GM23338 (cell line): ENCODE results near the gene COL9A3. TPM values are rescaled to one million over a fixed set of nuclear protein-coding genes. Genes with fewer than 3 reads are reported as not detected.
"Not testable (repeated sequence)": the region's sequence is repeated elsewhere in the genome, so short reads cannot be mapped to it uniquely, and the experiment has no call there.

ENCODE experiments used
- ATAC-seq: fragments of 200-7000 bp; cut with Tn5 transposase; 3 replicates; pipeline ENCODE4 v1.9.1; 2020
- DNase-seq: peaks from one replicate; pipeline ENCODE4 v3.0.0-alpha.2; 2015; ENCODE audit warnings: low spot score
- H2AFZ ChIP-seq: fragments of 200-600 bp; sonication (generic); 2 replicates; pipeline ENCODE4 v1.8.0; 2016; ENCODE audit warnings: antibody characterized with exemption, mild to moderate bottlenecking, moderate library complexity
- H3F3A ChIP-seq: fragments of 200-600 bp; sonication (generic); replicated peaks from 2 replicates; pipeline ENCODE4 v1.8.0; 2017; ENCODE audit warnings: antibody characterized with exemption, mixed run types, low read depth
- H3K27ac ChIP-seq: fragments of 200-600 bp; sonication (generic); 2 replicates; pipeline ENCODE4 v1.6.1; 2016; ENCODE audit warnings: low read depth
- H3K27me3 ChIP-seq: fragments of 200-600 bp; sonication (generic); 2 replicates; pipeline ENCODE4 v1.8.0; 2016; ENCODE audit warnings: mild to moderate bottlenecking, mixed run types, moderate library complexity; ENCODE audit not compliant: insufficient read depth
- H3K36me3 ChIP-seq: fragments of 200-600 bp; sonication (generic); 2 replicates; pipeline ENCODE4 v1.8.0; 2016; ENCODE audit warnings: mild to moderate bottlenecking; ENCODE audit not compliant: insufficient read depth
- H3K4me1 ChIP-seq: fragments of 200-600 bp; sonication (generic); 2 replicates; pipeline ENCODE4 v1.8.0; 2016; ENCODE audit warnings: mild to moderate bottlenecking, moderate library complexity; ENCODE audit not compliant: insufficient read depth
- H3K4me2 ChIP-seq: fragments of 200-600 bp; sonication (generic); 2 replicates; pipeline ENCODE4 v1.7.1; 2017; ENCODE audit warnings: mixed run types
- H3K4me3 ChIP-seq: fragments of 200-600 bp; sonication (generic); 2 replicates; pipeline ENCODE4 v1.6.1; 2016; ENCODE audit warnings: mixed run types
- H3K79me2 ChIP-seq: fragments of 200-600 bp; sonication (generic); replicated peaks from 2 replicates; pipeline ENCODE4 v1.8.0; 2017; ENCODE audit warnings: mild to moderate bottlenecking; ENCODE audit not compliant: insufficient read depth
- H3K9me2 ChIP-seq: fragments of 200-600 bp; sonication (generic); 2 replicates; pipeline ENCODE4 v1.8.0; 2017; ENCODE audit not compliant: insufficient read depth
- H4K20me1 ChIP-seq: fragments of 200-600 bp; sonication (generic); replicated peaks from 2 replicates; pipeline ENCODE4 v1.8.0; 2017; ENCODE audit warnings: mild to moderate bottlenecking; ENCODE audit not compliant: insufficient read depth
- H3K27ac Mint-ChIP-seq: 2 replicates; pipeline ENCODE4 v1.8.0; 2020; ENCODE audit warnings: inconsistent platforms, mild to moderate bottlenecking, moderate library complexity, mixed read lengths
- H3K27me3 Mint-ChIP-seq: 3 replicates; pipeline ENCODE4 v1.8.0; 2022; ENCODE audit warnings: low read depth, mild to moderate bottlenecking, moderate library complexity, mixed read lengths, inconsistent platforms; ENCODE audit not compliant: insufficient read depth, poor library complexity
- H3K36me3 Mint-ChIP-seq: 3 replicates; pipeline ENCODE4 v1.8.0; 2021; ENCODE audit warnings: low read depth, mild to moderate bottlenecking, inconsistent platforms, moderate library complexity, mixed read lengths
- H3K4me1 Mint-ChIP-seq: 3 replicates; pipeline ENCODE4 v1.8.0; 2020; ENCODE audit warnings: mild to moderate bottlenecking, inconsistent platforms, mixed read lengths
- H3K4me3 Mint-ChIP-seq: 3 replicates; pipeline ENCODE4 v1.8.0; 2021; ENCODE audit warnings: moderate library complexity, mild to moderate bottlenecking, inconsistent platforms, mixed read lengths
- H3K9me3 Mint-ChIP-seq: 3 replicates; pipeline ENCODE4 v1.8.0; 2020; ENCODE audit warnings: moderate library complexity, mild to moderate bottlenecking, inconsistent platforms, mixed read lengths
- EZH2 ChIP-seq: fragments of 200-600 bp; sonication (generic); IDR thresholded peaks from one replicate; pipeline ENCODE4 v1.8.0; 2017; ENCODE audit warnings: antibody characterized with exemption, mild to moderate bottlenecking, low read depth; ENCODE audit not compliant: unreplicated experiment
- EZH2phosphoT487 ChIP-seq: fragments of 200-600 bp; sonication (generic); IDR thresholded peaks from one replicate; pipeline ENCODE4 v1.8.1; 2018; ENCODE audit warnings: antibody characterized with exemption; ENCODE audit not compliant: unreplicated experiment
- POLR2AphosphoS5 ChIP-seq: IDR thresholded peaks from 2 replicates; pipeline ENCODE4 v1.6.1; 2016; ENCODE audit warnings: antibody characterized with exemption, low read depth
- REST ChIP-seq: IDR thresholded peaks from one replicate; pipeline ENCODE4 v1.6.1; 2018; ENCODE audit warnings: antibody characterized with exemption; ENCODE audit not compliant: unreplicated experiment
- STAT1 ChIP-seq: IDR thresholded peaks from one replicate; pipeline ENCODE4 v1.6.1; 2016; ENCODE audit warnings: antibody characterized with exemption; ENCODE audit not compliant: unreplicated experiment
- ZNF114 ChIP-seq: fragments of 250-450 bp; sonication (Bioruptor Pico); IDR thresholded peaks from 2 replicates; pipeline ENCODE4 v1.5.0; 2020; ENCODE audit warnings: mild to moderate bottlenecking, moderate library complexity
- ZNF331 ChIP-seq: fragments of 250-450 bp; sonication (Bioruptor Pico); IDR thresholded peaks from 2 replicates; pipeline ENCODE4 v1.5.0; 2020; ENCODE audit warnings: low read depth, mild to moderate bottlenecking, moderate library complexity
- polyA plus RNA-seq: library from polyadenylated mRNA; unstranded; fragments of >200 nt; fragmentation: Nextera tagmentation; extraction: Ambion mirVana; gene quantifications from 2 replicates; pipeline ENCODE4 v1.2.1, GENCODE V29; 2016
- total RNA-seq: library from RNA; depleted of rRNA; stranded (reverse); fragments of >200 nt; shearing (Covaris generic); gene quantifications from 2 replicates; pipeline ENCODE4 v1.2.3, GENCODE V29; 2014
- TF ChIP-seq, protein P1 (sequence below), 2 experiments: fragments of 200-600 bp in 1 of 2; sonication (generic) in 1 of 2; conservative IDR thresholded peaks; 2 replicates each; pipeline versions ENCODE4 v1.5.1 to v1.6.1; 2016 to 2017; ENCODE audit warnings: antibody characterized with exemption in 2 of 2, low read depth in 2 of 2, mild to moderate bottlenecking in 2 of 2, moderate library complexity in 1 of 2
- TF ChIP-seq, protein P2 (sequence below): IDR thresholded peaks from 2 replicates; pipeline ENCODE4 v1.6.1; 2016; ENCODE audit warnings: antibody characterized with exemption

Gene COL9A3
- total and polyA plus RNA-seq, 2 experiments from 2014 or later, result 74.9 to 113 TPM

DNA sequence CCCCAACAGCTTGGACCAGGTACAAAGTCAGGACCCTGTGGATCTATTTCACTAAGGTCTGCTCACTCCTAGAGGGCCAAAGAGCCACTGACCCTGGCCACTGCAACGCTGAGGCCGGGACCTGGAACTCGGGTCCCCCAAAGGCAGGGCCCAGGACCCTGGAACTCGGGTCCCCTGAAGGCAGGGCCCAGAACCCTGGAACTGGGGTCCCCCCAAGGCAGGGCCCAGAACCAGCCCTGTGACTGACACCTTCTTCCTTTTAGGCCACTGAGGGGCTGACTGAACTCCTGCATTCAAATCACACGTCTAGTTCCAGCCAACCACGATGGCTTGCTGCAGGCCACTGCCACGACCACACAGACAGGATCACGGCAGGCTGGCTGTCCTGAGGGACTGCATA, 35.3 kb downstream of the COL9A3 start:
- Histone ChIP-seq H3F3A (peaks cover 8% of the 10 kb centered on the region; the same call in 1 of the 2 replicates), H3K4me1 (no peaks in the 10 kb centered on the region), H3K4me2 (no peak overlapping the region), H2AFZ (no peak overlapping the region), H3K27ac (no peak overlapping the region), H3K9me2 (no peaks in the 10 kb centered on the region), H4K20me1 (peaks cover 7% of the 10 kb centered on the region), H3K79me2 (peaks cover 16% of the 10 kb centered on the region; the same call in 1 of the 2 replicates), H3K36me3 (peaks cover 21% of the 10 kb centered on the region), H3K4me3 (no peak overlapping the region), H3K27me3 (no peaks in the 10 kb centered on the region)
- peaks cover 8% of the 10 kb centered on the region for H3K27me3 Mint-ChIP-seq
- DNase-seq (no peak), ATAC-seq (no peak)
- H3K36me3 Mint-ChIP-seq, result peaks cover 44% of the 10 kb centered on the region
- TF ChIP-seq EZH2phosphoT487 (no peak), STAT1 (no peak), POLR2AphosphoS5 (no peak), EZH2 (no peak)
- TF ChIP-seq, protein P1, sequence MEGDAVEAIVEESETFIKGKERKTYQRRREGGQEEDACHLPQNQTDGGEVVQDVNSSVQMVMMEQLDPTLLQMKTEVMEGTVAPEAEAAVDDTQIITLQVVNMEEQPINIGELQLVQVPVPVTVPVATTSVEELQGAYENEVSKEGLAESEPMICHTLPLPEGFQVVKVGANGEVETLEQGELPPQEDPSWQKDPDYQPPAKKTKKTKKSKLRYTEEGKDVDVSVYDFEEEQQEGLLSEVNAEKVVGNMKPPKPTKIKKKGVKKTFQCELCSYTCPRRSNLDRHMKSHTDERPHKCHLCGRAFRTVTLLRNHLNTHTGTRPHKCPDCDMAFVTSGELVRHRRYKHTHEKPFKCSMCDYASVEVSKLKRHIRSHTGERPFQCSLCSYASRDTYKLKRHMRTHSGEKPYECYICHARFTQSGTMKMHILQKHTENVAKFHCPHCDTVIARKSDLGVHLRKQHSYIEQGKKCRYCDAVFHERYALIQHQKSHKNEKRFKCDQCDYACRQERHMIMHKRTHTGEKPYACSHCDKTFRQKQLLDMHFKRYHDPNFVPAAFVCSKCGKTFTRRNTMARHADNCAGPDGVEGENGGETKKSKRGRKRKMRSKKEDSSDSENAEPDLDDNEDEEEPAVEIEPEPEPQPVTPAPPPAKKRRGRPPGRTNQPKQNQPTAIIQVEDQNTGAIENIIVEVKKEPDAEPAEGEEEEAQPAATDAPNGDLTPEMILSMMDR (conservative IDR thresholded peaks at IDR 0.05; ENCODE audit: low read depth in 2 of 2), result no peak
- no peak overlapping the region for H3K27ac Mint-ChIP-seq
- peaks cover 5% of the 10 kb centered on the region; the same call in 2 of the 3 replicates for H3K4me1 Mint-ChIP-seq
- no peaks in the 10 kb centered on the region for H3K9me3 Mint-ChIP-seq
- H3K4me3 Mint-ChIP-seq, result no peak overlapping the region

GRCh38 chr20:62852841-62853240, 36.0 kb downstream of the COL9A3 start:
- H3K27me3 Mint-ChIP-seq, result peaks cover 5% of the 10 kb centered on the region
- H3K9me3 Mint-ChIP-seq, result no peaks in the 10 kb centered on the region
- Histone ChIP-seq H3K9me2 (no peaks in the 10 kb centered on the region), H3K4me3 (no peak overlapping the region), H3K27me3 (no peaks in the 10 kb centered on the region), H3K79me2 (peaks cover 22% of the 10 kb centered on the region), H2AFZ (no peak overlapping the region), H3K27ac (no peak overlapping the region), H3K4me1 (no peaks in the 10 kb centered on the region), H3K4me2 (no peak overlapping the region), H3F3A (peaks cover 10% of the 10 kb centered on the region; the same call in 1 of the 2 replicates), H4K20me1 (peaks cover 7% of the 10 kb centered on the region), H3K36me3 (peaks cover 27% of the 10 kb centered on the region)
- H3K4me1 Mint-ChIP-seq, result peaks cover 5% of the 10 kb centered on the region; the same call in 2 of the 3 replicates
- TF ChIP-seq REST, result no peak
- TF ChIP-seq ZNF331 (CRISPR knock-in tag), result no peak
- no peak for TF ChIP-seq EZH2phosphoT487
- TF ChIP-seq EZH2, result no peak
- TF ChIP-seq, protein P2, sequence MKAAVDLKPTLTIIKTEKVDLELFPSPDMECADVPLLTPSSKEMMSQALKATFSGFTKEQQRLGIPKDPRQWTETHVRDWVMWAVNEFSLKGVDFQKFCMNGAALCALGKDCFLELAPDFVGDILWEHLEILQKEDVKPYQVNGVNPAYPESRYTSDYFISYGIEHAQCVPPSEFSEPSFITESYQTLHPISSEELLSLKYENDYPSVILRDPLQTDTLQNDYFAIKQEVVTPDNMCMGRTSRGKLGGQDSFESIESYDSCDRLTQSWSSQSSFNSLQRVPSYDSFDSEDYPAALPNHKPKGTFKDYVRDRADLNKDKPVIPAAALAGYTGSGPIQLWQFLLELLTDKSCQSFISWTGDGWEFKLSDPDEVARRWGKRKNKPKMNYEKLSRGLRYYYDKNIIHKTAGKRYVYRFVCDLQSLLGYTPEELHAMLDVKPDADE, result no peak
- no peak for TF ChIP-seq POLR2AphosphoS5
- no peak for TF ChIP-seq ZNF114
- TF ChIP-seq, protein P1 (conservative IDR thresholded peaks at IDR 0.05; ENCODE audit: low read depth in 2 of 2), result no peak
- H3K27ac Mint-ChIP-seq, result no peak overlapping the region
- ATAC-seq (no peak), DNase-seq (no peak)
- H3K4me3 Mint-ChIP-seq, result no peak overlapping the region
- H3K36me3 Mint-ChIP-seq, result peaks cover 44% of the 10 kb centered on the region

GRCh38 chr20:62853304-62853703, 36.5 kb downstream of the COL9A3 start:
- peaks cover 27% of the 10 kb centered on the region for H3K36me3 ChIP-seq
- not testable (repeated sequence) for H3K4me3 ChIP-seq, H3K27me3 Mint-ChIP-seq, H3K9me3 Mint-ChIP-seq, H3K9me2 ChIP-seq, H3K4me3 Mint-ChIP-seq, H3K27me3 ChIP-seq, ATAC-seq, H3K27ac Mint-ChIP-seq, H3K27ac ChIP-seq, H3K4me1 Mint-ChIP-seq, DNase-seq, H3K4me2 ChIP-seq, H3K4me1 ChIP-seq, H3F3A ChIP-seq, H2AFZ ChIP-seq
- peaks cover 42% of the 10 kb centered on the region for H3K36me3 Mint-ChIP-seq
- H3K79me2 ChIP-seq, result peaks cover 26% of the 10 kb centered on the region
- H4K20me1 ChIP-seq, result peaks cover 11% of the 10 kb centered on the region
